T1000 (cell line): ENCODE data around the gene DCTN1.
A peak's percentile ranks its signal among the peaks of the same experiment; 100 is the strongest.
"Not testable (repeated sequence)": the region's sequence is repeated elsewhere in the genome, so short reads cannot be mapped to it uniquely, and the experiment has no call there.

Experiments
- DNase-seq: peaks from one replicate; lab custom pipeline; 2025; ENCODE audit warnings: mixed read lengths; lab: John Stamatoyannopoulos, UW

DCTN1 gene

DNA sequence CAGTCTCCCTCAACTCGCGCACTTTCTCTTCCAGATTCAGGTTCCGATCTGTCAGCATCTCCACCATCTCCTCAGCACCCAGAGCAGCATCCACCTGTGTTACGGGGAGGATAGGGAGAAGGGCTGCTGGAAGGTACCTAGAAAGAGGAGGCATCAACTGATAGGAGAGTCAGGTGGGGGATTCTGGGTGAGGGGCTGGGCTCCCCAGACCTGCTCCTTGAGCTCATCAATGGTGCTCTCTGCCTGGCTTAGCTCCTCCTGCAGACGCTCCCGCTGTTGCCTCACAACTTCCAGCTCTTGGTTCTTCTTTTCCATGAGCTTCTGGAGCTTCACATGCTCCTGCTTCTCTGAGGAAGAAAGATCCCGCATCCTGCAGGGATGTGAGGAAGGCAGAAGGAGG, 10.1 kb downstream of the DCTN1 start:
- DNase-seq: no peak

DNA sequence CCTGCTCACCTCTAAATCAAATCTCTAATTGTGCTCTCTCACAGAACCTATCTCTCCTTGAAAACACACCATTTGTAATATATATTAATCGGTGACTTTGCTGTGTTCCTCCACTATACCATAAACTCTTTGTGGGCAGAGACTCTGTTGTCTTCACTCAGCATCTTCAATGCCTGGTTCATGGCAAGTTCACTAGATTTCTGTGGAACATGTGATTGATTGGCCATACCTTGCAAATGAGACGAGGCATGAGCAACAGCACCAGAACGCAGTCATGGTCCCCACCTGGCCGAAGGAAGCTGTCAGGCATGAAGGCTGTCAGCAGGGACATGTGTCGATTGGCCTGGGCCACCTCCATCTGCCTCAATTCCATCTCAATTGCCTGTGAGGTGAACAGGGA, 11.6 kb downstream of the DCTN1 start:
- no peak for DNase-seq

DNA sequence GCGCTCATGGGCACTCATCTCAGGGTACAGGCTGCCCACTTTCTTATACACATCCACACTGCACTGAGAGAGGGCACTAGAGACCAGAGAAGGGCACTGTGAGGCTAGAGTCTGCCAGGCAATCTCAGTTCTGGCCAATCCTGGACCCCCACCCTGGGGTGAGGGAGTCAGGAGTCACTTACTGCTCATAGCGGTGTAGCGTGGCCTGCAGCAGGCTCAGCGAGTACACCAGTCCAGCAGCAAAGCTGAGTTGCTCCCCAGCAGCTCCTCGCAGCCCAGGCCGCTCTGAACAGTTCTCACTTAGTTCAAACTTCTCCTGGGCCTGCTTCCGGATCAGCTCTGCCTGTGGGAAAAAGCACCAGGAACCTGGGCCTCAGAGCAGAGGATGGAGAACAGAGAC, 12.3 kb downstream of the DCTN1 start:
- DNase-seq: no peak

DNA sequence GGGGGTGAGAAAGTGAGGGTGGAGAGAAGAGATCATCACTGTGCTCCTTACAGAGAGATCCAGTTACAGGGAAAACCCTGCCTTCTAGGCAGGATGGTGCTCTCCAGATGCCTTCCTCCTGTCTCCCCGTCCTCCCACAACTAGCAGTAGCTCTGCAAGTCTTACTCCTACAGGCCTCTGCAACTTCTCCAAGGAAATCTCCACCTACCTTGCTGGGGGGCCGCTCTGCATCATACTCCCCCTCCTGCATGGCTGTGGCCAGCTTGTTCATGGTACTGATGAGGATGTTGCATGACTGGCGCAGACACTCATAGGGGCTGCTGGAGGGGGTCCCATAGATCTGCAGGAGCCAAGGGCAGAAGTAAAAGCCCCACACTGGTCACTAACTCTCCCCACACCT, 14.1 kb downstream of the DCTN1 start:
- DNase-seq: no peak

DNA sequence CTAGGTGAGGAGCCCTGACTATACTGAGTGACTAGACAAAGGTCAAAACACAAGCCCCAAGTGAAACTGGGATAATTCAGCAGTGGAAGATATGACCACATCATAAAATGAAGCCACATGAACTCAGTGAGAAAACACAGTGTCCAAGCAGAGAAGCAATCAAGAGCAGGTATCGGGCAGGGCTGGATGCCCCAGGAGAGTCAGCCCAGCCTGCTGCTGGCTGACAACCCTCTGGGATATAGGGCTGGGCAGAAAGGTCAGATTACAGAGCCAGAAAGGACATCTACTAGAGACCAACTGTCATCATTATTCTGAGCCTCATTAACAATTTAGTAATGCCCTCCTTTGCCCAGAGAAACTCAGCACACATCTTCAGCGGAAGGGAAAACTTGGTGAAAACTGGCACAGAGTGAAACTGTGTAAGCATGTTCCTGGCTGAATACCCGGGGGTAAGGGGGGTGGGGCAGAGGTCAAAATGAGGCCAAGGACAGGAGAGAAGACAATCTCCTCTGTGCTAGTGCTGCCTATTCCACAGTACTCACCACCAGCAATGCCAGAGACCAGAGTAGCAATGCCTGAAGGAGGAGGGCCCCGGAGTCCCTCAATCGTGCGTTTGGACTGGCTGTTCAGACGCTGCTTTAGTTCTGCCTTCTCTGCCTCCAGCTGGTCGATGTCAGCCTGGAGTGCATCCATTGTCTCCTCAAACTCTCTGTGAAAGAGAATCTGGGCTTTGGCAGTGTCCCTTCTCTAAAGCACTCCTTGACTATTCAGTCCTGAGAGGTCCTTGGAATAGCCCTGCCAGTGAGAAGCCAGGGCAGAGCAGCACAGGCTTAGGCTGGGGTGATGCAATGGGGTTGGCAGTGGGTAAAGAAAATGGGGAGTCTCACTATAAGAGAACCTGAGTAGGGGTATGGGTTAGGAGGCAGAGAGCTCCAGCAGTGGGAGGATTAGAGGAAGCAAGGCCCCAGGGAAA, 15.3 kb downstream of the DCTN1 start:
- no peak for DNase-seq

DNA sequence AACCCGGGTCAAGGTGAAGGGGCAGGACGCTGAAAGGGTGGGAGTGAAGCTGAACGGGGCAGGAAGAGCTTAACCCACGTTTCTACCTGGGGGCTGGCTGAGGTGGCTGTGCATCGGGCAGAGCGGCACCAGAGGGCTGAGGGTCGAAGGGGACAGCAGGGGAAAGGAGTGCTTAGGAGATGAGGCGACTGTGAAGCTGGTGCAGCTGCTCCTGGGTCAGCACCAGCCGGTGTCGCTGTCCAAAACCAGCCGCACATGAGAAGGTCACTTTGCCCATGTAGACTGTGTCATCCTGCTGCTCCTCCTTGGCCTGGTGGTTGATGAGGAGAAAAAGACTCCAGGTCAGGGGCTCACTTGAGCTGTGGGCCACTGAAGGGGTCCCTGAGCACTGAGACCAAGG, 18.8 kb downstream of the DCTN1 start:
- DNase-seq: no peak

DNA sequence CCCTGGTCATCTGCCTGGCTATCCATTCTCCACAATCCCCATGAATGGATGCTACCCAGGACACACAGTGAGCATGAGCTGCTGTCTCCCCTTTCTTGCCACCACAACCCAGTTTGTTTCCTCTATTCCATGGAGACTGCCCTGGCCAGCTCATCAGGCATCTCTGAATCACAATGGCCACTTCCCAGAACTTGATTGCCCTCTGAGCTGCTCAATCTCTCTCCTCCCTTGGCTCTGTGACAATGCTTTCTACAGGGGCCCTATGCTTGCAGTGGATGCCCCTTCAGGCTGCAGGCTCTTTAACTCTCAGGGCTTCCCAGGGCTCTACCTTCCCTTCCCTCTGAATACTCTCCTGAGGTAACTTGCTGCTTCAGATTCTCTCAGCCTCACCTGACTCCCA, 22.5 kb downstream of the DCTN1 start:
- no peak for DNase-seq

DNA sequence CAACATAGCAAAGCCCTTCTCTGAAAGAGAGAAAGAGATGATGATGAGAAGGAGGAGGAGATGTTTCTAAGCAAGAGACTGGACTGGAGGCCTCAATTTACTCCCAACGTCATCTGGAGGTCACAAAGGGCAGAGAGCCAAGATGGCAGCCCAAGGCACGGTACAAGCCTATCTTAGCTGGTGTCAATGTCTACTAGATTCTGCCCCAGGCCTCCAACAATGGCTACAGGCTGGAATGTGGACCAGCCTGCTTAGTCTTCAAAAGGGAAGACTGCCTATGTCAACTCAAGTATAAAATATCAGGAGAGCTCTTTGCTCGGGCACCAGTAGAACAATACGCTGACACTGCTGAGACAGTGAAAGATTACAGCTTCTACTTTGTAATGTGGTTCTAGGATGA, 30.2 kb downstream of the DCTN1 start:
- no peak for DNase-seq

GRCh38 chr2:74347742-74348141, 32.4 kb downstream of the DCTN1 start:
- DNase-seq: no peak

GRCh38 chr2:74347303-74347702, 32.8 kb downstream of the DCTN1 start:
- no peak for DNase-seq

DNA sequence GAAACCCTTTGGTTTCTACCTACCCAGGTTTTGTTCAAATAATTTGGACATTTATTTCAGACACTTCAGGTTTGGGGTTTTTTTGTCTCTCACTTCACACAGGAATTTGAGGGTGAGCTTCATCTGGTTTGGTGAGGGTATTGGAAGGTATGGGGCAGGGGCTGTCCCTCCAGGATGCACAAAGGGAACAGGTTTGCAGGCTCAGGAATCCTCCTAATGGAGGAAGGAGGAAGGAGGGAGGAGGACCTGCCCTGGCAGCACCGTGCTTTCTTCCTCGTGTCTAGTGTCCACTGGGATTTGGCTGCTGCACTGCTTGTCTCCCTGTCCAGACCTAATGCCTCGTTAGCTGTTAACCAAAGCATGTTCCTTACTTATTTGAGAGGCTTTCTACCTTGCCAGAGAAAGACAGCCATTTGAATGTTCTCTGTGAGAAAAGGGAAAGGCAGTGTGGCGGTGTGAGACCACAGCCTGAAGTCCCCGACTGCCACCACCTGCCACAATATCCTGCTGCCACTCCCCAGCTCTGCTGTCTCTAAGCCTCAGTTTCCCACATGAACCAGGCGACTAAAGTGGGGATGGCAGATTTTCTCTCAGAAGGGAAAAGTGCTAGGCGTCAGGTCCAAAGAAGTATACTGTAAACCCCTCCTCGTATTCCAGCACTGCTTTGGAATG, 34.7 kb downstream of the DCTN1 start:
- no peak for DNase-seq

DNA sequence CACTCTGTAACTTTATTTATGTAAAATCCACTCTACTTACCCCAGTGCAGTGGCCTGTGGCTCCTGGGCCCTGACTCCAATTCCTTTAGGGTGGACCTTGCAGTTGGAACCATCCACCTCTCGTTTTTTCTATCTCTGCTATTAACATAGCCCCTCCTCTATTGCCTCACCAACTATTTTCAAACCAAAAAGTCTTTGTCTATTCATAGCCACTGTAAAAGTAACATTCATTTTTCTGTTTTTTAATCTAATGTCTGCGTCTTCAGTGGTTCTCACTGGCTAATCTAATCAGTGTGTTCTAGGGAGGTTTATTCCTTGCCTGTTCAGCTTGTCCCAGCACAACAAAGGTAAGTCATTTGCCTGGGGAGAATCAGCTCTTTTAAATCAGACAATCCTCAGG, 36.8 kb downstream of the DCTN1 start, which contains the start of gene SLC4A5:
Gene SLC4A5, minus strand, starts transcription at position 101 of the 400 bp plus-strand sequence. CDS start 28,393 bp downstream, outside the sequence.
- DNase-seq: no peak

GRCh38 chr2:74336227-74336626, 43.9 kb downstream of the DCTN1 start:
- DNase-seq: not testable (repeated sequence)

- peak; percentile 29 for DNase-seq
Observed at GRCh38 chr2:74334931-74335333, 45.2 kb downstream of the DCTN1 start.

DNA sequence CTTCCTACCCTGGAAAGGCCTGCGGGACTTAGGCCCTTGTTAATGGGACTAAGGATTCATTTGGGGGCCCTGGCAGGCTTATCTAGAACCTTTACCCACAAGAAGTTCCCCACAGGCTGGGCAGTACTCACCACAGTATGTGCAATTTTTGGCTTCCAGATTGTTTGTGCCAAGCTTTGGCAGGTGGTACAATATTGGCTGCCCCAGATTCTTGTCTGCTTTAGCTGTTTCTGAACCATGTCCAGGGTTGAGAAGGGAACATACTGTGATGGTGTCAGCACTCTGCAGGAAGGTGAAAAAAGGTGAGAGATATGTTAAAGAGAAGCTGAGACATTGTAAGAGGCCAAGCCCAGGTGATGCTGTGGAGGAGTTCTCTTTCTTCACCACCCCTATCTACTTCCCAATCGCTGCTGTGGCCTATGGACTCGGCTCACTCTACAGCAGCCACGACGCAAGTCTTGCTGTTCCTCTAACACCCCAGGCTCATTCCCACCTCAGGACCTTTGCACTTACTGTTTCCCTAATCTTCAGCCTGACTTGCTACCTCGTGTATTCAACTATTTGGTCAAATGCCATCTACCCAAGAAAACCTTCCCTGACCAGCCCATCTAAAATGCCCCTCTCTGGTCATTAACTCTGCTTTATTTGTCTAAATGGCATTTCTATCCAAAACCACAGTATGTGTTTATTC, 46.1 kb downstream of the DCTN1 start:
- DNase-seq: no peak

GRCh38 chr2:74333175-74333574, 46.9 kb downstream of the DCTN1 start:
- no peak for DNase-seq

GRCh38 chr2:74332550-74333174, 47.4 kb downstream of the DCTN1 start:
- DNase-seq: no peak

GRCh38 chr2:74328573-74328972, 51.5 kb downstream of the DCTN1 start:
- no peak for DNase-seq

- no peak for DNase-seq
Observed at GRCh38 chr2:74328074-74328473, 52.0 kb downstream of the DCTN1 start.

GRCh38 chr2:74327627-74328026, 52.5 kb downstream of the DCTN1 start:
- DNase-seq: no peak

DNA sequence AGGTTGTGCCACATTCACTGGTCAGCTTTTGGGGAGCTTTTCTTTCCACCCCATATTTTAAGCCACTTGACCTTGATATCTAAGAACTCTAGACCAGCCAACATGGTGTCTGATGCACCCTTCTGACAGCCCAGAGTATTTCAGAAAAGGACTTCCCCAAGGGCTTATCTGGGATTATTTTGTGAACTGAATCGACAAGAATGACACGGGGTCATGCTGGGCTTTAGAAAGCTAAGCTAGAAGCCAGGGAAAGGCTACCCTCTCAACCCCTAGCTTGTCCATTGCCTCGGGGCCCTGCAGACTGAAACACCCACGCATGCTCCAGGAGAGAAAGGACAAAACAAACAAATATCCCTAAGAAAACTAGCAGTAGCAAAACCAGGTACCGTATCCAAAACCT, 52.9 kb downstream of the DCTN1 start:
- DNase-seq: no peak

DNA sequence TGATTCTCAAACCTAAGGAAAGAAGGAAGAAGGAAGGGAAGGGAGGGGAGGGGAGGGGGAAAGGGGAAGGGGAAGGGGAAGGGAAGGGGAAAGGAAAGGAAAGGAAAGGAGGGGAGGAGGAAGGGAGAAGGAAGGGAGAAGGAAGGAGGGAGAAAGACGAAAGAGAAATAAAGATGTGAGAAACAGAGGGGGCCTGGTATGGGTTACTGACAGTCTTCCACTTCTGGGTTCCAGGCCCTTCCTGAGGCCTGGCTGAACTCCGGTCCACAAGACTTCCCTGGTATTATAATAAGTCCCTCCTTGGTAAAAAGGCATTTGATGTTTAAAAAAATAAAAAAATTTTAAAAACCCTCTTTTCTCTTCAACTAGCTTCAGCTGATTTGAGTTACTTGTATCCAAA, 54.3 kb downstream of the DCTN1 start:
- no peak for DNase-seq
